ENCODE data around the gene GDPD4.

DNA sequence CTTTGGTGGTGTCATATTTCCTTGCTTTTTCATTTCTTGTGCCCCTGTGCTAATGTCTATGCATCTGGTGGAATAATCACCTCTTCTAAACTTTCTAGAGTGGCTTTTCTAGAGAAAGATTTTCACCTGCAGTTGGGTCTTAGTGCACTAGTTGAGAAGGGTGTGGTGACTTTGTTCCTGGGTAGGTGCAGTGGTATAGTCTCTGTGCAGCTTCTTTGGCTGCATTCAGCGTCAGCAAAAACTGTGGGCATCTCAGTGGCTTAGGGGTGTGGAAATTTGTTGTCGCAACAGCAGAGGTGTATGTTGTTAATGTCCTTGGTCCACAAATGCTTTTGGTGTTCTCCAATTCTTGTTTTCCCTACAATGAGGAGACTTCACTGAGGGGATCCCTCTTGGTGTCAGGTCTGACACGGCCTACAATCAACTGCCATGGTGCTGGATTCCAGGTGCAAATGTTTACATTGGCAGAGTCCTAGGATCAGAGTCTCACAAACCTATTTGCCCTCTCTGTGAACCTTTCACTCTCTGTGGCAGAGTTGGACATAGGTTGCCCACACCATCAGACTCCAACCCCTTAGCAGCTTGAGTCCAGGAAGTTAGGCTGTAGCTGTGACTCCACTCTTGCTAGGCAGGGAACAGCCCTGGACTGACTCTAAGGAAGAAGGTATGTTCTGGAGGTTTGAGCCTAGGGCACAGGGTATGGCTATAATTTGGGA, 48.8 kb downstream of the GDPD4 start:
- TF ChIP-seq, protein P1, sequence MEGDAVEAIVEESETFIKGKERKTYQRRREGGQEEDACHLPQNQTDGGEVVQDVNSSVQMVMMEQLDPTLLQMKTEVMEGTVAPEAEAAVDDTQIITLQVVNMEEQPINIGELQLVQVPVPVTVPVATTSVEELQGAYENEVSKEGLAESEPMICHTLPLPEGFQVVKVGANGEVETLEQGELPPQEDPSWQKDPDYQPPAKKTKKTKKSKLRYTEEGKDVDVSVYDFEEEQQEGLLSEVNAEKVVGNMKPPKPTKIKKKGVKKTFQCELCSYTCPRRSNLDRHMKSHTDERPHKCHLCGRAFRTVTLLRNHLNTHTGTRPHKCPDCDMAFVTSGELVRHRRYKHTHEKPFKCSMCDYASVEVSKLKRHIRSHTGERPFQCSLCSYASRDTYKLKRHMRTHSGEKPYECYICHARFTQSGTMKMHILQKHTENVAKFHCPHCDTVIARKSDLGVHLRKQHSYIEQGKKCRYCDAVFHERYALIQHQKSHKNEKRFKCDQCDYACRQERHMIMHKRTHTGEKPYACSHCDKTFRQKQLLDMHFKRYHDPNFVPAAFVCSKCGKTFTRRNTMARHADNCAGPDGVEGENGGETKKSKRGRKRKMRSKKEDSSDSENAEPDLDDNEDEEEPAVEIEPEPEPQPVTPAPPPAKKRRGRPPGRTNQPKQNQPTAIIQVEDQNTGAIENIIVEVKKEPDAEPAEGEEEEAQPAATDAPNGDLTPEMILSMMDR (conservative IDR thresholded peaks at IDR 0.05) = no peak
- no peak for TF ChIP-seq ZFX (IDR thresholded peaks at IDR 0.05)
